BE2C (cell line): ENCODE data around the gene MYOF.
"Not testable (repeated sequence)": the region's sequence is repeated elsewhere in the genome, so short reads cannot be mapped to it uniquely, and the experiment has no call there.

Experiments used
- DNase-seq: peaks from one replicate; pipeline ENCODE4 v3.0.0-alpha.2; 2020
- H3K27me3 ChIP-seq: fragments of 250-450 bp; sonication (Bioruptor Pico); 2 replicates; pipeline ENCODE4 v1.5.1; 2020; ENCODE audit warnings: mild to moderate bottlenecking
- H3K36me3 ChIP-seq: fragments of 250-450 bp; sonication (Bioruptor Pico); 2 replicates; pipeline ENCODE4 v1.5.1; 2020; ENCODE audit warnings: mild to moderate bottlenecking
- H3K4me1 ChIP-seq: fragments of 250-450 bp; sonication (Bioruptor Pico); 2 replicates; pipeline ENCODE4 v1.5.1; 2020
- H3K4me3 ChIP-seq: 2 replicates; pipeline ENCODE4 v1.5.1; 2011; ENCODE audit warnings: low read depth, low read length
- H3K9me3 ChIP-seq: fragments of 250-450 bp; sonication (Bioruptor Pico); 2 replicates; pipeline ENCODE4 v1.5.1; 2020
- CTCF ChIP-seq: IDR thresholded peaks from 2 replicates; pipeline ENCODE4 v1.5.1; 2012; ENCODE audit warnings: mild to moderate bottlenecking, low read depth, low read length

The MYOF gene

GRCh38 chr10:93288679-93289634 lies 193.2 kb downstream of the MYOF start:
- Histone ChIP-seq H3K4me1 (no peaks in the 10 kb centered on the region), H3K36me3 (no peaks in the 10 kb centered on the region), H3K4me3 (no peak overlapping the region), H3K27me3 (no peaks in the 10 kb centered on the region), H3K9me3 (no peaks in the 10 kb centered on the region)
- TF ChIP-seq CTCF = peak; percentile 78
- DNase-seq = peak; percentile 50

- TF ChIP-seq CTCF = no peak
These were observed 194.4 kb downstream of the MYOF start for GRCh38 chr10:93287775-93288174.

GRCh38 chr10:93284246-93284645 lies 197.9 kb downstream of the MYOF start:
- H3K4me3 ChIP-seq, H3K36me3 ChIP-seq, H3K4me1 ChIP-seq, H3K27me3 ChIP-seq, DNase-seq, H3K9me3 ChIP-seq: not testable (repeated sequence)

More at GRCh38 chr10:93287775-93288174, 194.4 kb downstream of the MYOF start:
- H3K9me3 ChIP-seq = no peaks in the 10 kb centered on the region
- DNase-seq = no peak
- H3K27me3 ChIP-seq = no peaks in the 10 kb centered on the region
- H3K4me1 ChIP-seq = no peaks in the 10 kb centered on the region
- H3K36me3 ChIP-seq = no peaks in the 10 kb centered on the region
- no peak overlapping the region for H3K4me3 ChIP-seq

- no peaks in the 10 kb centered on the region for H3K9me3 ChIP-seq
- no peak for TF ChIP-seq CTCF
- no peak overlapping the region for H3K4me3 ChIP-seq
- H3K27me3 ChIP-seq = no peaks in the 10 kb centered on the region
- DNase-seq = no peak
- no peaks in the 10 kb centered on the region for H3K4me1 ChIP-seq
- no peaks in the 10 kb centered on the region for H3K36me3 ChIP-seq
These were observed 200.8 kb downstream of the MYOF start for GRCh38 chr10:93281367-93281720.

- no peak for TF ChIP-seq CTCF
- no peak for DNase-seq
- Histone ChIP-seq H3K27me3 (no peaks in the 10 kb centered on the region), H3K9me3 (no peaks in the 10 kb centered on the region), H3K4me3 (no peak overlapping the region), H3K36me3 (no peaks in the 10 kb centered on the region), H3K4me1 (no peaks in the 10 kb centered on the region)
These were observed 201.3 kb downstream of the MYOF start for GRCh38 chr10:93280699-93281366.

- no peak overlapping the region for H3K4me3 ChIP-seq
- DNase-seq = no peak
- TF ChIP-seq CTCF = no peak
- H3K36me3 ChIP-seq = no peaks in the 10 kb centered on the region
- no peaks in the 10 kb centered on the region for H3K27me3 ChIP-seq
- no peaks in the 10 kb centered on the region for H3K4me1 ChIP-seq
- H3K9me3 ChIP-seq = no peaks in the 10 kb centered on the region
These were observed 201.9 kb downstream of the MYOF start for GRCh38 chr10:93280121-93280698.
